ENCODE results near the gene ATG5.

ATG5 gene

GRCh38 chr6:106360989-106361430 lies 35.5 kb upstream of the ATG5 start:
- no peak for TF ChIP-seq CTCF (IDR thresholded peaks at IDR 0.05)

GRCh38 chr6:106360410-106360988 lies 34.9 kb upstream of the ATG5 start, which contains the start of gene CRYBG1:
Gene CRYBG1, plus strand, starts transcription at chr6:106360717. Its CDS starts 192 bp downstream, at chr6:106360909.
- H3K4me3 ChIP-seq: peak within 1 kb of the TSS; percentile 71
- no peak for DNase-seq (ENCODE audit: low spot score)
- H3K27ac ChIP-seq: no peak within 1 kb of the TSS
- TF ChIP-seq CTCF (IDR thresholded peaks at IDR 0.05): peak; percentile 83

More at GRCh38 chr6:106360989-106361430, 35.5 kb upstream of the ATG5 start:
- H3K4me3 ChIP-seq: peak overlapping the region; percentile 71
- DNase-seq (ENCODE audit: low spot score): no peak
- H3K27ac ChIP-seq: no peak overlapping the region

- peak overlapping the region; percentile 71 for H3K4me3 ChIP-seq
- H3K27ac ChIP-seq: no peak overlapping the region
- DNase-seq (ENCODE audit: low spot score): no peak
- TF ChIP-seq CTCF (IDR thresholded peaks at IDR 0.05): no peak
Measured at GRCh38 chr6:106359959-106360409, 34.4 kb upstream of the ATG5 start.

- TF ChIP-seq CTCF (IDR thresholded peaks at IDR 0.05): no peak
- no peak overlapping the region for H3K27ac ChIP-seq
- H3K4me3 ChIP-seq: no peak overlapping the region
- DNase-seq (ENCODE audit: low spot score): no peak
Measured at GRCh38 chr6:106356378-106356777, 30.8 kb upstream of the ATG5 start.

- no peak for TF ChIP-seq CTCF (IDR thresholded peaks at IDR 0.05)
- no peak overlapping the region for H3K4me3 ChIP-seq
- H3K27ac ChIP-seq: no peak overlapping the region
- DNase-seq (ENCODE audit: low spot score): no peak
Measured at GRCh38 chr6:106347219-106347618, 21.7 kb upstream of the ATG5 start.

- peak; percentile 41 for TF ChIP-seq CTCF (IDR thresholded peaks at IDR 0.05)
- no peak for DNase-seq (ENCODE audit: low spot score)
- Histone ChIP-seq H3K4me3 (no peak overlapping the region), H3K27ac (no peak overlapping the region)
Measured at GRCh38 chr6:106339334-106340029, 13.9 kb upstream of the ATG5 start.

All from coronary artery (tissue), 2 donors.